GM18873 (cell line): ENCODE measurements around the gene ARIH2.

Experiments used
- ATAC-seq: cut with Tn5 transposase; IDR thresholded peaks from one replicate; pipeline ENCODE4 v1.9.1; 2021; ENCODE audit warnings: mild to moderate bottlenecking, moderate library complexity, moderate number of reproducible peaks; ENCODE audit not compliant: unreplicated experiment, low FRiP score

The ARIH2 gene

DNA sequence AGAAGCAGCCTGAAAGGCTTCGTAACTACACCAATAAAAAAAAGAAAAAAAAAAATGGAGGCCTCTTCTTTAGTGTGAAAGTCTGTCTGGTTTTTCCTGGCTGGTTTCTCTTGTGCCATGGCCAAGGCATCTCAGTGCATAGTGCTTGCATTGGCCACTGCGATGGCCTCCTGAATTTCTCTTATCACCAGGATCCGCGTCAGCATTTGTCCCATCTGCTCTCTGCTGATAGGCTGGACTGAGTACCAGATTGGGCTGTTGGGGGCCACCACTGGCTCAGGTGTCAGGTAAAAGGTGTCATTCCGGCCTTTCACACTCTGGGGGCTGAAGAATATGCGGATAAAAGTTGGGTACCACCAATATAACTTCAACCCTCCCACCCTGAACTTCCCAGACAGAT lies 111.7 kb downstream of the ARIH2 start:
- no peak for ATAC-seq

GRCh38 chr3:49032646-49033304 lies 114.1 kb downstream of the ARIH2 start:
- no peak for ATAC-seq

DNA sequence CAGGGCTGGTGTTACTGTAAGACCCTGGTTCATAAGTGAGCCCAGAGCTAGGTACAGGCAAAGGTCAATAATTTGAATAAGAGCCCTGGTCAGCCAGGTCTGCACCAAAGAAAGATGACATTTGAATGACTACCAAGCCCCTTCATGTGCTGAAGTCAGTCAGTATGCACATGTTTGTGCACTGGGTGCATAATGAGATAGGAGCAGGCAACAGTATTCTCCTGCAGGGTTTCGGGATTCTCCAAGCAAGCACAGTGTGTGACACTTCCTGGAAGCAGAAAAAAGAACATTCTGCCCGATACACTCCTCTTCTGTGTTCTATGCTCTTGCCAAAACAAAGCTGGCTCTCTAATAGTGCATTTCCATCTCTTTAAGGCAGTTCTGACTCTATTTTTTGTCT lies 116.0 kb downstream of the ARIH2 start:
- no peak for ATAC-seq

DNA sequence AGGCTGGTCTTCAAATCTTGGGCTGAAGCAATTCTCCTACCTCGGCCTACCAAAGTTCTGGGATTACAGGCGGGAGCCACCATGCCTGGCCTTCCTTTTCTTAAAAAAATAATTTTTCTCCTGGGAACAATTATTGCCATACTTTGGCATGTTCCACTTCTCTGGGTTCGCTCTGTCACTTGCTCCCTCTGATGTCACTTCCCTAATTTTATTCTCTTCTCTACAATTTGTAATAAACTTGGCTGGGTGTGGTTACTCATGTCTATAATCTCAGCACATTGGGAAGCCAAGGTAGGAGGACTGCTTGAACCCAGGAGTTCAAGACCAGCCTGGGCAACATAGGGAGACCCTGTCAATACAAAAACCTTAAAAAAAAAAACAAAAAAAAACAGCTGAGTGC lies 116.6 kb downstream of the ARIH2 start:
- no peak for ATAC-seq
